ENCODE results near the gene PYGL.
"Not testable (repeated sequence)": the region's sequence is repeated elsewhere in the genome, so short reads cannot be mapped to it uniquely, and the experiment has no call there.

Gene PYGL

GRCh38 chr14:50943943-50944646, at the start of gene PYGL:
PYGL (minus strand) TSS chr14:50944483; CDS start chr14:50944403, 80 bp downstream.
- no peak for DNase-seq (ENCODE audit: low spot score)

- DNase-seq (ENCODE audit: low spot score) = peak; percentile 68
These were observed 41.6 kb upstream of the PYGL start for GRCh38 chr14:50985859-50986331.

- peak; percentile 74 for DNase-seq (ENCODE audit: low spot score)
These were observed 41.0 kb upstream of the PYGL start for GRCh38 chr14:50985124-50985858.

GRCh38 chr14:50984036-50984710, 39.9 kb upstream of the PYGL start:
- no peak for DNase-seq (ENCODE audit: low spot score)

GRCh38 chr14:50979941-50980850, 35.9 kb upstream of the PYGL start:
- DNase-seq (ENCODE audit: low spot score) = no peak

DNA sequence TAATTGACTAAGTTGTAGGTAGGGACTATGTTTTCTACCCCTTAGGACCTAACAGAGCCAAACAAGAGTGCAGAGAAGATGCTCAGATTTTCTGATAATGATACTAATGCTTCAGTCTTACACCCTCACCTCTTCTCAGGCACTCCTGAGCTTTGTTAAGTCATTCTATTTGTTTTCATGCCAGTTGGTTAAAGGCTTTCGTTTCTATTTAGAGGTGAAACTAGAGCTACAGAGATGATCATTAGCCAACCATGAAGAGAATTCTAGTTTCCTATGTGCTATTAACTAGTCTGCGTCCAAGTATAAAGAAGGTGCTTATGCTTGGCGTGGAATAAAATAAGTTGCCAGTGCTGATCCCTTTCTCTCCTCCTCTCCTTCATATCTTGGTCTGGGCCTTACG, 34.6 kb upstream of the PYGL start:
- DNase-seq (ENCODE audit: low spot score) = no peak

- no peak for DNase-seq (ENCODE audit: low spot score)
These were observed 34.2 kb upstream of the PYGL start for GRCh38 chr14:50978529-50978871.

- no peak for DNase-seq (ENCODE audit: low spot score)
These were observed 33.7 kb upstream of the PYGL start for GRCh38 chr14:50977863-50978528.

GRCh38 chr14:50974118-50974517, 29.8 kb upstream of the PYGL start:
- DNase-seq (ENCODE audit: low spot score) = no peak

- no peak for DNase-seq (ENCODE audit: low spot score)
These were observed 28.5 kb upstream of the PYGL start for GRCh38 chr14:50972734-50973133.

DNA sequence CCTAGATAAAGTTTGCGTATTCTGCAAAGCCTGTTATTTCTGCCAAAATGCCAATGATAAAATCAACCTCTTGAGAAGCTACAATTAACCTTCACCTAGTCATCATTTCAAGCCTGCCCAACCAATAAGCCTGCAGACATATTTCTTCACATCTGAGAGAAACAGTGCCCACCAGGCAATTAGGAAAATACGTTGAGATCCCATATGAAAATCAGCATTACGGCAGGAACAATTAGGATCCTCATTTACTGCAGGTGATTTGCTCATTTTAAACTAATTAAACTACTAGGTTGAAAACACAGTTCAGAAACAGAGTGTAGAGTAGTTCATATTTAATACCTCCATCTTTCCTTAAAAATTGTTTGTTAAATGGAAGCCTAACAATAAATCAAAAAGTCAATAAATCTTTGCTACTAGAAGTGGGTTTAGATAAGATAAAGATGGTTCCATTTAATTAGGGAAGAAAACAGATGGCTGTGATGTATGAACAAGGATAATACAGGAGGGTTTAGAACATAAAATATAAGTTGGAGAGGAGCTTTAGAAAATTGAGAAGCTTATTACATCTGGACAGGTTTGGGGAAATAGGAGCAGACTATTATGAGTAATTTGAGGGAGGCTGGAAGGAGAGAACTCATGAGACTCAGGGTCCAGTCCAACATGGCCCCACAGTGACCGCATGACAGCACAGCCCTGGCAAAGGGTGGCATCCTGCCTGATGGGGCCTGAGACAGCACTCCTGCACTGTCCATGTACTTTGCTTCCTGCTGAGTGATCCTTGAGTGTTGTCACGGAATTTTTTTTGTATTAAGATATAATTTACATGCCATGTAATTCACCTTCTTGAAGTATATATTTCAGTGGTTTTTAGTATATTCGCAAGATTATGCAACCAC, 26.9 kb upstream of the PYGL start:
- DNase-seq (ENCODE audit: low spot score) = no peak

GRCh38 chr14:50967790-50968189, 23.5 kb upstream of the PYGL start:
- no peak for DNase-seq (ENCODE audit: low spot score)

GRCh38 chr14:50967103-50967502, 22.8 kb upstream of the PYGL start:
- DNase-seq (ENCODE audit: low spot score) = no peak

GRCh38 chr14:50964683-50965390, 20.6 kb upstream of the PYGL start:
- DNase-seq (ENCODE audit: low spot score) = no peak

DNA sequence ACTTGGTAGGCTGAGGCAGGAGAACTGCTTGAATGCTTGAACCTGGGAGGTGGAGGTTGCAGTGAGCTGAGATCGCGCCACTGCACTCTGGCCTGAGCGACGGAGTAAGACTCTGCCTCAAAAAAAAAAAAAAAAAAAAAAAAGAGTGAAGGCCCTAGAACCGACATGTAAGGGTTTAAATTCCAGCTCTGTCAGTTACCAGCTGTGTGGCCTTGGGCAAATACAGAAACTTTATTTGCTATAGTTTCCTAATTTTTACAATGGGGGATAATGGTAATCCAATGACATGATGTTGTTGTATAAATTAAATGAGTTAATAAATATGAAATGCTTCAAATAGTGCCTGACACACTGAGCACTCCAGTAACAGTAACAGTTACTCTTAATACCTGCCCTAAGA, 19.6 kb upstream of the PYGL start:
- no peak for DNase-seq (ENCODE audit: low spot score)

GRCh38 chr14:50961605-50962221, 17.4 kb upstream of the PYGL start:
- no peak for DNase-seq (ENCODE audit: low spot score)

GRCh38 chr14:50957296-50957695, 13.0 kb upstream of the PYGL start:
- DNase-seq (ENCODE audit: low spot score) = no peak

DNA sequence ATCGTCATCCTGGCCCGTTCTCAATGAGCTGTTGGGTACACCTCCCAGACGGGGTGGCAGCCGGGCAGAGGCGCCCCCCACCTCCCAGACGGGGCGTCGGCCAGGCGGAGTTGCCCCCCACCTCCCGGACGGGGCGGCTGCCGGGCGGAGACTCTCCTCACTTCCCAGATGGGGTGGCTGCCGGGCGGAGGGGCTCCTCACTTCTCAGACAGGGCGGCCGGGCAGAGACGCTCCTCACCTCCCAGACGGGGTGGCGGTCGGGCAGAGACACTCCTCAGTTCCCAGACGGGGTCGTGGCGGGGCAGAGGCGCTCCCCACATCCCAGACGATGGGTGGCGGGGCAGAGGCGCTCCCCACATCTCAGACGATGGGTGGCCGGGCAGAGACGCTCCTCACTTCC, 12.1 kb upstream of the PYGL start:
- DNase-seq (ENCODE audit: low spot score) = not testable (repeated sequence)

GRCh38 chr14:50955373-50956043, 11.2 kb upstream of the PYGL start:
- peak; percentile 53 for DNase-seq (ENCODE audit: low spot score)

All from globus pallidus (tissue), 1 donor.